Measurements from ENCODE around the gene DAB1.

The DAB1 gene

DNA sequence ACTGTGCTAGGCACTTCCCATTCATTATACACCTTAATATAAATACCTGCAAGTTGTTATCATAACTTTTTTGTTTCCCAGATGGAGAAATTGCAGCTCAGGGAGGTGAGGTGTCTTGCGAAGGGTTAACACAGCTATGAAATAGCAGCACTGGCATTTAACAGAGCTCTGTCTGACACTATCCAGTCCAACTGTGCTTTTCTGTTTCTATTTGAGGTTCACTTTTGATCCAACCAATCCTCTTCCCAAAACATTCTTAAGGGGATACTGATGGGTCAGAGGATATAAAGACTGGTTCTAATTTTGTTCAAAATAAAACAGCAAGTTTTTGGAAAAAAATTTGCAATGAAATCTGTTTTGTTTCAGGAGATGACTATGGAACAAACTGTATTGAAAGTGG, 411.5 kb downstream of the DAB1 start:
- no peak for DNase-seq

- no peak for DNase-seq
Measured at GRCh38 chr1:57010511-57010910, 413.3 kb downstream of the DAB1 start.

- no peak for DNase-seq
Measured at GRCh38 chr1:57007948-57008347, 415.9 kb downstream of the DAB1 start.

DNA sequence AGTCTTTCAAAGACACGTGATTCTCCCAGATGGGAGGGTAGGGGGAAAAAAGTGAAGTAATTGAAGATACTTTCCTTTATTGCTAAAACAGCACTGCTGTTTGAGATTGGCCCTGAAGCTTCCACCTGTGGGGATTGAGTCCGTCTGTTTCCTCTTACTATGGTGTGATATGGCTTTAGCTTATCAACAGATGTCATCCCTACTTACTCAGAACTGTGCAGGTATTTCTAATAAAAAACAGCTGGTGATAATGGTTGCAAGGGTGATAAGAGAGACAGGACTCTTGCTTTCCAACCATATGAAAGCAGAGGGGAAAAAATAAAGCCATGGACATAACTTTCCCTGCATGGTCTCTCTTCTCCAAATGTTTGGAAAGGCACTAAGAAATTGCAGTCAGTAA, 416.4 kb downstream of the DAB1 start:
- no peak for DNase-seq

DNA sequence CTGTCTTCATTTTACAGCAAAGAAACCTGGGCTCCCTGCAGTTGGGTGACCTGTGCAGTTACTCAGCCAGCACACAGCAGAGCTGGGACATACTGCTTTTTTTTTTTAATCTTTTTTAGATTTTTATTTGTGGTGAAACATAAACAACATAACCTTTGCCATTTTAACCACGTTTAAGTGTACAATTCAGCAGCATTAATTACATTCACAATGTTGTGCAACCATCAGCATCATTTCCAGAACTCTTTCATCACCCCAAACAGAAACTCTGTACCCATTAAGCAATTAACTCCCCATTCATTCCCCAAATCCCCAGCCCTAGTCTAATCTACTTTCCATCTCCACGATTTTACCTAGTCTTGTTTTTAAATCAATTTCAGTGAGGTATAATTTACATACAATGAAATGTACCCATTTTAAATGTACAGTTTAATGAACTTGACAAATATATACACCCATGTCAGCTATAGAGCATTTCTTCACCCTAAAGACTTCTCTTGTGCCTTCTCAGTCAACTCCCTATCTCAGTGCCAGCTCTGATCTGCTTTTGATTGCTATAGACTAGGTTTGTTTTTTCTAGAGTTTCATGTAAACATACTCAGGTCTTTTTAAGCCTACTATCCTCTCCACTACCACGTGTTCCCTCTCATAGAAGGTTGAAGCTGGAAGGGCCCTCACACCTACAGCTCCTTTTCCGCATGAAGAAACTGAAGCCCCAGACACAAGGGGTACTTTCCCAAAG, 420.3 kb downstream of the DAB1 start:
- no peak for DNase-seq

GRCh38 chr1:56995414-56996100, 428.3 kb downstream of the DAB1 start:
- no peak for DNase-seq

DNA sequence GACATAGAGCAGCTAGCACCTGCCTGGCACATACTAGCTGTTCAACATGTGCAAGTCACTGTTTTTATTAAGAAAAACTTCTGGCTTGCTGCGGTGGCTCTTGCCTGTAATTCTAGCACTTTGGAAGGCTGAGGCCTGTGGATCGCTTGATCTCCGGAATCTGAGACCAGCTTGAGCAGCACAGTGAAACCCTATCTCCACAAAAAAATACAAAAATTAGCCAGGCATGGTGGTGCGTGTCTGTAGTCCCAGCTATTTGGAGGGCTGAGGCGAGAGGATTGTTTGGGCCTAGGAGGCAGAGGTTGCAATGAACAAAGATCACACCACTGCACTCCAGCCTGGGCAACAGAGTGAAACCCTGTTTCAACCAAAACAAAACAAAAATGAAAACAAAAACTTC, 430.4 kb downstream of the DAB1 start:
- DNase-seq: no peak

DNA sequence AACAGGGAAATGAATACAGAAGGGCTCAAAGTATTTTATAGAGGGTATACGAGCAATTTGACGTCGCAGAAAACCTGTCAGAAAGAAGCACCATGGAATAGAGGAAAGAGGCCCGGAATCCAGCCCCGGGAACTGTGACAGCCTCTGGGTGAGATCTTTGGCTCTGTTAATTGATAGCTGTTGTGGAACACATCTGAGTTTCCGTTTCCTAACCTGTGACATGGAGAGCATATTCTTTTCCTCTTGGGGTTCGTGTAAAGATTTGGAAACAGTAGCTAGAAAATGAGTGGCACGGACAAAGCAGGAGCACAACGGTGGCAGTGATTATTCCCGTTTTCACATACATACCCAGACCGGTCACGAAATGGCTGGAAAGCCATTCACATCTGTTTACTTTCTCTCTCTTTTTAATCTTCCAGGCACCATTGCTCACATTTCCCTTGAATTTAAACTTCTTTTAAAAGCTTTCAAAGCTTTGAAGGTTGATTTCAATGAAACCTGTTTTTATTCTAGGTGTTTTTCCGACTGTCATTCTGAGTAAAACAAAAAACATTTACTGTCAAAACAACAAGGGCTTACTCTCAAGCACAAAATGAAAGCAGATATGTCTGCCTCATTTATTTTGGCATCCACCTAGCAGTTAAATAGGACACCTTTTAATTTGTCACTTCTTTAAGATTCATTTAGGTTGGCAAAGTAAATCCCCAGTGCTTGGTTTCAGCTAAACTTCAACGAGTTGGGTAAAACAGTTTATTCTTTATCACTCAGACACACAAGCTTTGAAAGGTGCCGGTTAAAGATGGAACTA, 431.3 kb downstream of the DAB1 start:
- DNase-seq: no peak

GRCh38 chr1:56991576-56991975, 432.3 kb downstream of the DAB1 start:
- DNase-seq: no peak

GRCh38 chr1:56986397-56986796, 437.5 kb downstream of the DAB1 start:
- no peak for DNase-seq

- no peak for DNase-seq
Measured at GRCh38 chr1:56985857-56986256, 438.0 kb downstream of the DAB1 start.

GRCh38 chr1:56983484-56983883, 440.4 kb downstream of the DAB1 start:
- DNase-seq: no peak

DNA sequence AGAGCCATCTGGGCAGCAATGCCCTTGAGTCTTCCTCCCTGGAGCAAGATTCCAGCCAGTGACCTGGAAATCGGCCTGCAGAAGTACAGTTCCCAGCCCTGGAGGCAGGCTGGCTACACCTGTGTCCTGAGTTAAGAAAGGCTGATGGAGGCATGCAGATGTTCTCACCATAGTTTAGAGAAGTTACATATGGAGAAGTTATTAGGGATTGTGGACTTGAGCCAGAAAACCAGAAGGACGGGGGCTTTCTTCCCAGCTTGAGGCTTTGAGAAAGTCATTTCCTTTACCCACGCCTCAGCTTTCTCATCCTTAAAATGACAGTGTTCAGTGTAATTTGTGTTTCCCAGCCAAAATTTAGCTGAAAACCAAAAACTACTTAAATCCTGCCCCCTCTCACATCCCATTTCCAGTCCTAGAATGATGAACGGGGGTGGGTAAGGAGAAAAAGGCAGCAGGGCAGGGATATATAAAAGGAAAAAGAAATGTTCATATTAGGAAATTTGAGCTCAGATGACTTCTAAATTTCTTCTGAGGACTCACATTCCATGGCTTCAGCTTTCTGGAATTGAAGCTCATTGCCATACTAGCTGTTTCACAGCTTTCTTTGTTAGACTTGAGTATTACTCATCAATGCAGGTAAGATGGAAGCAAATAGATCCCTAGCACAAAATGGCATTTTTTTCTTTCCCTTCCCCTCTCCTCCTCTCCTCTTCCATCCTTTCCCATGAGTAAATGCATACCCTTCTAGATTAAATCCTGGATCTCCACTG, 443.7 kb downstream of the DAB1 start:
- DNase-seq: no peak

- no peak for DNase-seq
Measured at GRCh38 chr1:56978819-56979218, 445.0 kb downstream of the DAB1 start.

GRCh38 chr1:56977910-56978309, 445.9 kb downstream of the DAB1 start:
- no peak for DNase-seq

DNA sequence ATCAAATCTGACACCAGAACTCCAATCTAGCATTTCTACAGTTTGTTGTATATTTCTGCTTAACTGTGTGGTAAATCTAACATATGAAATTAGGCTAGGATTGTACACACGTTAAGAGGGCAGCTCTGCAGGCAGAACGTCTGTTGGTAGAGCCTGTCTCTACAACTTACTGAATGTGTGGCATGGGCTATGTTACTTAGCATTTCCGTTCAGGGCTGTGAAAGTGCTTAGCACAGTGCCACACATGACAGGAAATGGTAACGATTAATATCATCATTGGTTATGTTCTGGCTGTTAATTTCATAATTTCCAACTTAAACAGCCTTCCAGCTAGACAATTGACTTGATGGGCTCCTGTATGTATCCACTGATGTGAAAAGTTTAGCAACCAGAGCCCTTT, 448.4 kb downstream of the DAB1 start:
- no peak for DNase-seq

- DNase-seq: no peak
Measured at GRCh38 chr1:56973923-56974742, 449.7 kb downstream of the DAB1 start.

DNA sequence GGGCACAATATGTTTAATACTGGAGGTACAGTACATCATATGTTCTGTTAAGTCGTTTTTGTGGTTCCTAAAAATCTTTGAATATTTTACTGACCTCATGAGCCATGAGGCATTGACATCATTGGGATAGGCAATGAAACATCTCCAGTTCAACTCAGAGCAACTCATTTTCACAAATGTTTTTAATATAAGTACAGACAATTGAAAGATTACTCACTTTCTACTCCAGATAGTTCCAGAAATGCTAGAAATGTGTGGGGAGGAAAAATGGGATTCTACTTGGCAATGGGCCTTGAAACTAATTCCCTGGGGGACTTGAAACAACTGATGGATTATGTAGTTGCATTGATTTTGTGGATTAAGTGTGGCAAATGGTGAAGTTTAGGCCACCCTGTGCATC, 450.9 kb downstream of the DAB1 start:
- DNase-seq: no peak

- DNase-seq: no peak
Measured at GRCh38 chr1:56970280-56970679, 453.6 kb downstream of the DAB1 start.

DNA sequence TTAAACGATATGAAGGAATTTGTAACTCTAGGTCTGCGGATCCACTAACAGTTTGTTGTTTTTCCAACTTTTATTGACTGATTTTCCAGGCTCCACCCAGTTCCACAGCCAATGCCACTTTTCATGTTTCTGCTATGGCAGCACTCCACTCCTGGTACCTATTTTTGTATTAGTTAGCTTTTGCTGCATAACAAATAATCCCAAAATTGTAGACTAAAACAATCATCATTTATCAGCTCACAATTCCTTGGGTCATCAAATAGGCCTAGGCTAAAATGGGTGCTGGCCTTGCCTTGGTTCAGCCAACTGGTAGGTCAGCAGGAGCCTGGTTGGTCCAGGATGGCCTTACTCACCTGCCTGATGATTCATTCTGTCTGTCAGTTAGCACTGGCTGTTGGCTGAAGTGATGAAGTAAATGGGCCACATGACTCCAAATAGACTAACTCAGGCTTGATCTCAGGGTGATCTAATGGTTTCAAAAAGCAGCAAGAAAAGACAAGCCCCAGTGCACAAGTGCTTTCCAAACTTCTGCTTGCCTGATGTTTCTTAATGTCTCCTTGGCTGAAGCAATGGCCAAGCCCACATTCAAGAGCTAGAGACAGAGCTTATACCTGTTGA, 454.9 kb downstream of the DAB1 start:
- DNase-seq: no peak
